Measurements from ENCODE around the gene NLN.

GRCh38 chr5:65749956-65750355, 28.0 kb downstream of the NLN start:
- TF ChIP-seq KLF13 (CRISPR knock-in tag; IDR thresholded peaks at IDR 0.05), result no peak
- no peak for TF ChIP-seq ZNF24 (IDR thresholded peaks at IDR 0.05)
- no peak for TF ChIP-seq DPF2 (CRISPR knock-in tag; IDR thresholded peaks at IDR 0.05; ENCODE audit: borderline replicate concordance, low read depth)
- TF ChIP-seq KLF9 (CRISPR knock-in tag; IDR thresholded peaks at IDR 0.05; ENCODE audit: low read depth), result no peak
- TF ChIP-seq ZKSCAN8 (CRISPR knock-in tag; IDR thresholded peaks at IDR 0.05; ENCODE audit: borderline replicate concordance), result no peak
- no peak for TF ChIP-seq GABPB1 (CRISPR knock-in tag; IDR thresholded peaks at IDR 0.05)
- no peak for TF ChIP-seq FOXJ3 (CRISPR knock-in tag; IDR thresholded peaks at IDR 0.05; ENCODE audit: borderline replicate concordance)
- no peak for TF ChIP-seq THAP8 (CRISPR knock-in tag; IDR thresholded peaks at IDR 0.05; ENCODE audit: borderline replicate concordance)
- no peak for TF ChIP-seq ZHX1 (CRISPR knock-in tag; IDR thresholded peaks at IDR 0.05; ENCODE audit: low read depth)
- TF ChIP-seq POGZ (CRISPR knock-in tag; IDR thresholded peaks at IDR 0.05), result no peak
- no peak for TF ChIP-seq CTCF (CRISPR knock-in tag; IDR thresholded peaks at IDR 0.05)

Data from HepG2 (cell line).